Body of pancreas (tissue), 4 donors: ENCODE results near the gene ANKRA2.

Source experiments
- POLR2A ChIP-seq, 3 donors: fragments of 450-650 bp; IDR thresholded peaks; one replicate each; pipeline ENCODE4 v1.6.1; 2016; ENCODE audit warnings: antibody characterized with exemption in 3 of 3, mild to moderate bottlenecking in 2 of 3
- TF ChIP-seq, protein P1 (sequence below), 7 experiments: fragments of 450-650 bp in 4 of 7; fragments of 200-600 bp in 3 of 7; sonication (generic) in 3 of 7; IDR thresholded peaks; one replicate each; pipeline ENCODE4 v1.5.1; 2016 to 2019; ENCODE audit warnings: antibody characterized with exemption in 7 of 7

DNA sequence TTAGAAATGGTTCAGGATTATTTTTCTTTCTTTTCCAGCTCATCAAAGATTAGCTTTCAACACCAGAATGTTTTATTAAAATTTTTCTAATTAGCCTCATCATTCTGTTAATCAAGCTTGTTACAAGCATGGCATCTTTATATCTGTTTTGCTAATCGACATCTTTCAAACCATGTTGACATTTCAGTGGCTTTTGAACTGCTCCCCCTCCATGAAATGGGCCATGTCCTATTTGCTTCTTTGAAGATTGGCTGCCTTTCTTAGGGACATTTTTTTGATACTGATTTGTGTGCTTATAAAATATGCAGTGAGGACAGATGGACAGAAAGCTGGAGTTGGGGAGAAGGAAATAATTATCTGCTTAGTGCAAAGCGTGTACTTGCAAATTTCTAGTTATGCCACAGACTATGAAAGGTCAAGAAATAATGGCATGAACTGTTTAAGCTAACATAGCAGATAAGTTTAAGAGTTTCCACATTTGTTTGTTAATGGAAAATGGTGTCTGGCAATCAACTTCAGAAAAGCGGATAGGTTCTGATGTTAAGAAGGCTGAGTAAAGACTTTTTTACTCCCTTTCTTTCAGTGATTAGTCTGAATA lies 39.7 kb downstream of the ANKRA2 start:
- TF ChIP-seq, protein P1, sequence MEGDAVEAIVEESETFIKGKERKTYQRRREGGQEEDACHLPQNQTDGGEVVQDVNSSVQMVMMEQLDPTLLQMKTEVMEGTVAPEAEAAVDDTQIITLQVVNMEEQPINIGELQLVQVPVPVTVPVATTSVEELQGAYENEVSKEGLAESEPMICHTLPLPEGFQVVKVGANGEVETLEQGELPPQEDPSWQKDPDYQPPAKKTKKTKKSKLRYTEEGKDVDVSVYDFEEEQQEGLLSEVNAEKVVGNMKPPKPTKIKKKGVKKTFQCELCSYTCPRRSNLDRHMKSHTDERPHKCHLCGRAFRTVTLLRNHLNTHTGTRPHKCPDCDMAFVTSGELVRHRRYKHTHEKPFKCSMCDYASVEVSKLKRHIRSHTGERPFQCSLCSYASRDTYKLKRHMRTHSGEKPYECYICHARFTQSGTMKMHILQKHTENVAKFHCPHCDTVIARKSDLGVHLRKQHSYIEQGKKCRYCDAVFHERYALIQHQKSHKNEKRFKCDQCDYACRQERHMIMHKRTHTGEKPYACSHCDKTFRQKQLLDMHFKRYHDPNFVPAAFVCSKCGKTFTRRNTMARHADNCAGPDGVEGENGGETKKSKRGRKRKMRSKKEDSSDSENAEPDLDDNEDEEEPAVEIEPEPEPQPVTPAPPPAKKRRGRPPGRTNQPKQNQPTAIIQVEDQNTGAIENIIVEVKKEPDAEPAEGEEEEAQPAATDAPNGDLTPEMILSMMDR (IDR thresholded peaks at IDR 0.05): no peak
- TF ChIP-seq POLR2A (IDR thresholded peaks at IDR 0.05): no peak
